Occipital lobe (tissue), 2 donors: ENCODE measurements around the gene ETNK1. TPM values are rescaled to one million over a fixed set of nuclear protein-coding genes. Genes with fewer than 3 reads are reported as not detected.

Source experiments
- small RNA-seq: library from RNA; depleted of rRNA; stranded (forward); fragments of <200 nt; gene quantifications from one replicate; pipeline ENCODE3, GENCODE V24; 2014
- total RNA-seq: library from RNA; depleted of rRNA; stranded (reverse); fragments of >200 nt; gene quantifications from one replicate; pipeline ENCODE4 v1.2.3, GENCODE V29; 2014

ETNK1 gene
- total RNA-seq, 1 donor from 2014 or later: 182 TPM

Small RNAs within 50 kb of the gene (small RNA-seq; reads per million reads assigned to genes)
- not detected for gene RPS27P22

Other genes with a start within 250 kb of the ETNK1 start
- 151 TPM for gene C2CD5, start 80.6 kb upstream of the ETNK1 start, total RNA-seq